Measurements from ENCODE around the gene C3orf62. TPM values are rescaled to one million over a fixed set of nuclear protein-coding genes. Genes with fewer than 3 reads are reported as not detected.

The C3orf62 gene
- 2.7 TPM for total RNA-seq

GRCh38 chr3:49276475-49277382 is at the start of gene C3orf62:
Gene C3orf62, minus strand, starts transcription at chr3:49277232. Its CDS starts 360 bp downstream, at chr3:49276872.
- peak; percentile 67 for DNase-seq

DNA sequence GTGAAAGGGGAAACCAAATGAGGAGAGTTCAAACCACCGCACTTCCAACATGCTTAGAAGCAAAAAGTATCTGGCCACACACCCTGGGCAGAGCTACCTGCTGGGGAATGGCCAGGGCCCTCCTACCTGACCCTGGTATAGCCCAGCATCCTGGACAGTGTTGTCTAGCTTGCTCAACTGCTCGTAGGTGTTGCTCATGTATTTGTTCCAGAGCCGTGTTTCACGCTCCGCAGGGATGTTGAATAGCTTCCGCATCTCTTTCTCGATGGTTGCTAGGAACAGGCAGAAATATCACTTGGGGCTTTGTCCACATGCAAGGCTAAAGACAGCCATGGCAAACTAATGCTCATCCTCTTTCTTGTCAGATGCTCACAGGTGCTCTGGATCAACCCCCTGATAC is 47.7 kb upstream of the C3orf62 start:
- DNase-seq: no peak

- no peak for DNase-seq
These were observed 39.8 kb upstream of the C3orf62 start for GRCh38 chr3:49316696-49317457.

- DNase-seq: no peak
These were observed 37.1 kb upstream of the C3orf62 start for GRCh38 chr3:49313896-49314688.

DNA sequence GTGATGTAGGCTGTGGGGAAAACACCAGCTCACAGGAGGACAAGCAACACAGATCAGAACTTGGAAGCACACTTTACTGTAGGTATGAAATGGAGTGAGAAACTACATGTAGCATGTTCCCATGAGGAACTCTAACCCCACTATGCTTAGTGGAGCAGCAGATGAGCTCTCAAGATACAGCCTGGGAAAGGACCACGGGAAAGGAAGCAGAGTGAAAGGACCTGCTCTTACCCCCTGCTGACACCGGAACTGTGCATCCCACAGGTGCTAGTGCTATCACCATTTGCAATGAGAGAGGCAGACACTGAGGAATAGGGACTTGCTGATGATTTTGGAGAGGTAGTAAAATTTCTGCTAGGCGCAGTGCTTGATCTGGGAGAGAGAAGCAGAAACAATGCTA is 34.3 kb upstream of the C3orf62 start:
- no peak for DNase-seq

GRCh38 chr3:49310677-49311076 is 33.6 kb upstream of the C3orf62 start:
- no peak for DNase-seq

DNA sequence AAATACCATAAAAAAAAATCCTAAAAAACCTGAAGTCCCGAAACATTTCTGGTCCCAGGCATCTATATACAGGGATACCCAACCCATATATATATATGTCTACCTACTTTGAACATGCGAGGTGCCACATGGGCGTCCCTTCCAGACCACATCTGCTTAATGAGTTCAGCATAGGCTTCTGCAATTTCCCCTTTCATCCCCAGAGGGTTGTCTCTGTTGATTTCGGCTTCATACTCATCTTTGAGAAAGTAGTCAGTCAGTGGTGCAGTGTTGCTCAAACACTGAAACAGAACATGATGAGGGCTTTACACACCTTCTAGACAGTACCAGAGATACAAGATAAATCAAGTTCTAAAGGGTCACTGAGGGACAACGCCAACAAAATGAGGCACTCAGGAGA is 28.6 kb upstream of the C3orf62 start:
- no peak for DNase-seq

- DNase-seq: no peak
These were observed 25.6 kb upstream of the C3orf62 start for GRCh38 chr3:49302613-49303012.

GRCh38 chr3:49300595-49300994 is 23.6 kb upstream of the C3orf62 start:
- no peak for DNase-seq

DNA sequence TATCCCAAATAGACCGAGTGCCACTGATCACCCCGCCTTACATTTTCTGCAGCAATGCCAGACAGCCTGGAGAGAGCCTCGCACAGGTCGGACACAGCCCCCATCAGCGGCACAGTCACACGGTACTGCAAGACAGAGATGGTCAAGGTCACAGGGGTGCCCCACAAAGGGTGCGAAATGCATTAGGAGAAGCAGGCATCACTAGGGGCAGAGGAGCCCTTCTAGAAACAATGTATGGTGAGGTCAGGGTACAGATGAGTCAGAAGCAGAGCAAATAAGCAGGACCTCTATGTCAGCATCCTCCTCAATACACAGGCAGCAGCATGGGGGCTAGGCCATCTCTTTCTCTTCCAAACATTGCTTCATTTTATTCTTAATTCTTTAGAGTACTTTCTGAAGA is 21.5 kb upstream of the C3orf62 start:
- DNase-seq: no peak

DNA sequence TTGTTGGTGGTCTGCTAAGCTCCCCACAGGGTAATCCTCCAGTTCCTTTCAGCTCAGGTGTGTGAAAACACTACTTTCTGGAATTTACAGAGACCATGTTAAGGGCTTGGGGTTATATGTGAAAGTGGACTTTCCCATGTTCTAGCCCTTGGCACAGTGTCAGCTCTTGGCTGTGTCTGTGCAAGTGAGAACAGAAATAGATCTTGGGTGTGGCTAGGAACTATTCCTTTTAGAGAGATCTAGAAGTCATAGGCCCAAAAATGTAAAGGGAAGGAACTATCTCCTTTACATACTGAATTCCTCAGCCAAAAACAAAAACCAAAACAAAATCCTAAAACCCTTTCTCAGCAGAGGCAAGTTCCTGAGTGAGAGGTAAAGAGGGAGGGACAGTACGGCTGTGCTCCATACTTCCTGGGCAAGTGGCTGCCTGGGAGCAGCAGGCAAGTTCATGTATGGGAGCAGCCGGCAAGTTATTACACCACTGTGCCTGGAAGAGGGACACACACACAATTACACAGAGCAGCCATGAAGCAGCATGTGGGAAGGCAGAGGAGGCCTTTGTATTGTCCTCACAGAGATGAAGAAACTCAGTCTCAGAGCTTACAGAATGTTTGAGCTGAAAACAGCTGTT is 19.9 kb upstream of the C3orf62 start:
- no peak for DNase-seq

- DNase-seq: peak; percentile 66
These were observed 18.5 kb upstream of the C3orf62 start for GRCh38 chr3:49295489-49296058.

- DNase-seq: no peak
These were observed 17.3 kb upstream of the C3orf62 start for GRCh38 chr3:49294343-49294742.

DNA sequence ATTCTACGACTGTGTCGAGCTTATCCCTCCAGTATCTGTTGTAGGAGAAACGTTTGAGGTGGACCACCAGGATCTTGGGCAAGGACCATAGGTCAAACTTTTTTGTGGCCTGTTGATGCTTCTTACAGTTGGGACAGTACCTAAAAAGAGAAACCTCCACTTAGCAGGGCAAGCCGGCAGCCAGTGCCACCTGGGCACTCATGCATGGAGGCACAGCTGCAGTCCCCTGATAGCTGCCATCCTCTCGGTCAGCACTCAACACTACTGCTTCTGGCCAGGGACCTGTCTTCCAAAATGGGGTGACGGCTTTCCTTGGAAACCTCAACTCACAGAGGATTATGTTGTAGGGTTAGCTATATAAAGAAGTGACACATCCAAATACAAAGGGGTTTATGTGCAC is 7.0 kb upstream of the C3orf62 start:
- no peak for DNase-seq

DNA sequence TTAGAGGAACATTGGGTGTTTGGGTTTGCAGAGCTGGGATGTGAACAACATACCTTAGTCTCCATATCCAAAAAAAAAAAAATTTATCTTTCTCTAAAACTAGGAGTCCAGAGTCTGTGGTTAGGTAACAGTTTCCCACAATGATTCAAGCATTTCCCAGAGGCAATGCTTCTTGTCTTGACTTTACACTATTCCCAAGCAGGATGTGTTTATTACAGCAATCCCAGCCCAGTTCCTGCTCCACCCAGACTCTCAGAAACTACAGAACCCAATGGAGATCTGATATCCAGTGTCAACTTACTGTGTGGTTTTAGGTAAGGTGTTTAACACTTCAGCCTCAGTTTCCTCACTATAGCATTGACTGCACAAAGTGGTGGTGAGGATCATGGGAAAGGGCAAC is 2.3 kb upstream of the C3orf62 start:
- DNase-seq: no peak

- no peak for DNase-seq
These were observed 1.5 kb upstream of the C3orf62 start for GRCh38 chr3:49278548-49278947.

GRCh38 chr3:49277383-49277775 is 347 bp upstream of the C3orf62 start:
- DNase-seq: peak; percentile 45

- DNase-seq: no peak
These were observed 3.1 kb downstream of the C3orf62 start for GRCh38 chr3:49273825-49274532.

GRCh38 chr3:49271047-49271446 is 6.0 kb downstream of the C3orf62 start:
- DNase-seq: no peak

DNA sequence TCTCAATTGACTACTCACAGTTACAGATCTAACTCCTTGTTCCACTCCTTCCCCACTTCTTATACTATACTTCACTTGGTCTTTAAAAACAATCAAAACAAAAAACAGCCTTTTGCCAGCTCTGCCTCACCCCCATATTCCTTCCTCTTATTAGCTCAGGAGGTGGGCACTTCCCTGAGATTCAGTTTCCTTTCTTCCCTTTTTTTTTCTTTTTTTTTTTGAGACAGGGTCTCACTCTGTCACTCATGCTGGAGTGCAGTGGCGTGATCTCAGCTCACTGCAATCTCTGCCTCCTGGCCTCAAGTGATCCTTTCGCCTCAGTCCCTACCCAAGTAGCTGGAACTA is 6.9 kb downstream of the C3orf62 start:
- DNase-seq: no peak

DNA sequence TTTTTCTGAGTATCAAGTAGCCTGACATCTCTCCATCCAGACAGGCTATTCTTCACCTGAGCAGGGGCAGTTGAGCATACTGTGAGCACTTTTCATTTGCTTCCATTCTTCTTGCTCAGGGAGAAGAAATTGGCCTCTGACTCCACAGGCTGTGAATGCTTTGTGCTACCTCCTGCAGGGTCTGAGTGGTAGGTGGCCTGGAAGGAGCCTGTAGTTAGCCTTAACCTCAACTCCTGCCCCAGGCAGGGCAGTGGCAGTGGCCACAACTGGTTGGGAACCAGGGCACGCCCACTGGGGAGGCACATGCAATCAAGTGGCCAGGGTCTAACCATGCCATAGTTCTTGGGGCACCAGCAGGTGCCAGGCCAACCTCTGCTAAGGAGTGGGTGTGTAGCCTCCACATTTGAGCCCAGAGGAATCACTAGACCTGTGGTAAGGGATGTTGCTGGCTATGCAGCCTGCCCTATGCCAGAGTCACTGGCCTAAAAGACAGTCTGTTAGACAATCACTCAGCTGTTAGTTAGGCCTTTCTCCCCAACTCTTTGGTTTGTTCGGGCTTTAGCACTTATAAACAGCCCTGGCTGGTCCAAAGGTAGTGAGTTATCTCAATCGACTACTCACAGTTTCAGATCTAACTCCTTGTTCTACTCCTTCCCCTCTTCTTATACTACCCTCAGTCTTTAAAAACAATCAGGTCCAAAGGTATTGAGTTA is 7.4 kb downstream of the C3orf62 start:
- DNase-seq: no peak

Data from skin of body (tissue), 2 donors.